ENCODE data around the gene CASZ1. TPM values are rescaled to one million over a fixed set of nuclear protein-coding genes. Genes with fewer than 3 reads are reported as not detected.

The CASZ1 gene
- total RNA-seq, 1 experiment from 2014 or later: 11.7 TPM

DNA sequence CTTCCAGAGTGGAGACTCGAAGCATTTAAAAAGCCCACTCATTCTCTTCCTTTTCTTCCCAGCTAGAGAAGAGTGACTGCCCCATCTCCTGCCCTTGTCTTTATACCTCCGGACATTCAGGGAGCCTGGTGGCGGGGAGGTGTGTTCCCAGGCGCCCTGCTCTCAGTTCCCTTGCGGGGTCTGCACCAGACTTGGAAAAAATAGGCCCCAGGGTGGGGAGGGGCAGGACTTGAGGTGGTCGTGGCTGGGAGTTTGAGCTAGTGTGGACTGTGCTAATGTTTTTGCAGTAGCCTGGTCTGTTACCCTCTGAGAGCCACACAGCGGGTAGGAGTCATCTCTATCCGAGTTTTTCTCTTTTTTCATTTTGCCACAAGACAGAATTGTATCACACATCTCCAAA is 182.6 kb downstream of the CASZ1 start:
- Mint-ChIP-seq H3K27ac (peak overlapping the region; percentile 15; the same call in 1 of the 2 replicates), H3K9me3 (no peaks in the 10 kb centered on the region), H3K27me3 (ENCODE audit: low read depth) (no peaks in the 10 kb centered on the region), H3K4me1 (peaks cover 16% of the 10 kb centered on the region), H3K36me3 (no peaks in the 10 kb centered on the region), H3K4me3 (no peak overlapping the region)
- CTCF ChIA-PET: no interaction called here
- DNase-seq (ENCODE audit: low spot score): no peak
- no peak for TF ChIP-seq ZNF416 (CRISPR knock-in tag; IDR thresholded peaks at IDR 0.05)
- TF ChIP-seq, protein P1, sequence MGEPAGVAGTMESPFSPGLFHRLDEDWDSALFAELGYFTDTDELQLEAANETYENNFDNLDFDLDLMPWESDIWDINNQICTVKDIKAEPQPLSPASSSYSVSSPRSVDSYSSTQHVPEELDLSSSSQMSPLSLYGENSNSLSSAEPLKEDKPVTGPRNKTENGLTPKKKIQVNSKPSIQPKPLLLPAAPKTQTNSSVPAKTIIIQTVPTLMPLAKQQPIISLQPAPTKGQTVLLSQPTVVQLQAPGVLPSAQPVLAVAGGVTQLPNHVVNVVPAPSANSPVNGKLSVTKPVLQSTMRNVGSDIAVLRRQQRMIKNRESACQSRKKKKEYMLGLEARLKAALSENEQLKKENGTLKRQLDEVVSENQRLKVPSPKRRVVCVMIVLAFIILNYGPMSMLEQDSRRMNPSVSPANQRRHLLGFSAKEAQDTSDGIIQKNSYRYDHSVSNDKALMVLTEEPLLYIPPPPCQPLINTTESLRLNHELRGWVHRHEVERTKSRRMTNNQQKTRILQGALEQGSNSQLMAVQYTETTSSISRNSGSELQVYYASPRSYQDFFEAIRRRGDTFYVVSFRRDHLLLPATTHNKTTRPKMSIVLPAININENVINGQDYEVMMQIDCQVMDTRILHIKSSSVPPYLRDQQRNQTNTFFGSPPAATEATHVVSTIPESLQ (CRISPR knock-in tag; IDR thresholded peaks at IDR 0.05): no peak
- TF ChIP-seq, protein P2, sequence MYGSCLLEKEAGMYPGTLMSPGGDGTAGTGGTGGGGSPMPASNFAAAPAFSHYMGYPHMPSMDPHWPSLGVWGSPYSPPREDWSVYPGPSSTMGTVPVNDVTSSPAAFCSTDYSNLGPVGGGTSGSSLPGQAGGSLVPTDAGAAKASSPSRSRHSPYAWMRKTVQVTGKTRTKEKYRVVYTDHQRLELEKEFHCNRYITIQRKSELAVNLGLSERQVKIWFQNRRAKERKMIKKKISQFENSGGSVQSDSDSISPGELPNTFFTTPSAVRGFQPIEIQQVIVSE (CRISPR knock-in tag; IDR thresholded peaks at IDR 0.05; ENCODE audit: borderline replicate concordance): no peak
- TF ChIP-seq, protein P3, sequence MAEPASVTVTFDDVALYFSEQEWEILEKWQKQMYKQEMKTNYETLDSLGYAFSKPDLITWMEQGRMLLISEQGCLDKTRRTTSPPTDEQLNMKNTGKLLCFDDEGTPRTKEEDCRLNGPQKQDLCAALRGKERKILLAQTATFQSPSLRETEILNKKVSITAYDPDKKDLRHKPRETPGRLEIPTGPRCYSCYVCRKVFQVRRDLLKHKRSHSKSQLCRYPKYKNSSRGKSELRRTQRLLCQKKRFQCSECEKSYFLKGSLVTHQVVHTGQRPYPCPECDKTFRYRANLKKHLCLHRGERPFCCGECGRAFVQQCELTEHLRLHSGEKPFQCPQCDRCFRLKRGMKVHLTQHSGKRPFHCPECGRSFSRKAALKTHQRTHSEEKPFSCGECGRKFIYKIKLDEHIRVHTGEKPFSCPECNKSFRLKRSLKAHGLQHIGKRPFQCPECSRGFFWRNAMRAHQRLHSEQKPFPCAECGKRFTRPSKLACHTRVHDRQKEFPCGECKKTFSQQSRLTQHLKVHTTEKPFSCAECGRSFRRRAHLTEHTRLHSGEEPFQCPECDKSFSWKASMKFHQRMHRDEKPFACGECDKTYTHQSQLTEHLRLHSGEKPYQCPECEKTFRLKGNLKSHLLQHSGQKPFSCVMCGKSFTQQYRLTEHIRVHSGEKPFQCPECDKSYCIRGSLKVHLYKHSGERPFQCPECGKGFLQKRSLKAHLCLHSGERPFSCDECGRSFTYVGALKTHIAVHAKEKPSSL (CRISPR knock-in tag; conservative IDR thresholded peaks at IDR 0.05): no peak
- TF ChIP-seq, protein P4, sequence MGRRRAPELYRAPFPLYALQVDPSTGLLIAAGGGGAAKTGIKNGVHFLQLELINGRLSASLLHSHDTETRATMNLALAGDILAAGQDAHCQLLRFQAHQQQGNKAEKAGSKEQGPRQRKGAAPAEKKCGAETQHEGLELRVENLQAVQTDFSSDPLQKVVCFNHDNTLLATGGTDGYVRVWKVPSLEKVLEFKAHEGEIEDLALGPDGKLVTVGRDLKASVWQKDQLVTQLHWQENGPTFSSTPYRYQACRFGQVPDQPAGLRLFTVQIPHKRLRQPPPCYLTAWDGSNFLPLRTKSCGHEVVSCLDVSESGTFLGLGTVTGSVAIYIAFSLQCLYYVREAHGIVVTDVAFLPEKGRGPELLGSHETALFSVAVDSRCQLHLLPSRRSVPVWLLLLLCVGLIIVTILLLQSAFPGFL (CRISPR knock-in tag; IDR thresholded peaks at IDR 0.05; ENCODE audit: borderline replicate concordance): no peak
- POLR2A ChIA-PET: interaction anchor here (1.0 kb wide), 1 partner anchor 17 kb away, joined by 3 read pairs; no protein-coding TSS in a partner anchor
- ATAC-seq: no peak

DNA sequence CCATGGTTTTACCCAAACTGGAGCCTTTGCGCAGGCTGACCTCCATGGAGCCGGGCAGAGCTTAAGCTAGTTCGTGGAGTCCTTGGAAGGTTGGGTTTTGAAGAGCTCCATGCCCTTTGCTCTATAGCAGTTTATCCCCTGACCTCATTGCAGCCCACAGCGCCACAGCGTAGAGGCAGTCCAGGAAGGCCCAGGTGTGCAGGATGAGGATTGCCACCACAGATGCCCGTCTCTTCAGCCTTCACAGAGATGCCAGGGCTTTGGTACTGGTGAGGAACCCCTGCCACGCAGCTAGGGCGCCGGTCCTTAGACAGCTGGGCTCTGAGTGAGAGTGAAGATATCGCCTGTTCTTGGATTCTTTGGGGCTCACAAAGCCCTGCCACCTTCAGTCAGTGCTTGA is 183.1 kb downstream of the CASZ1 start:
- no peak for DNase-seq (ENCODE audit: low spot score)
- Mint-ChIP-seq H3K27me3 (ENCODE audit: low read depth) (no peaks in the 10 kb centered on the region), H3K9me3 (no peaks in the 10 kb centered on the region), H3K4me1 (peaks cover 16% of the 10 kb centered on the region), H3K27ac (0 out of 2 replicates have a peak overlapping the region, but pooled peaks have one; percentile 15), H3K36me3 (no peaks in the 10 kb centered on the region), H3K4me3 (no peak overlapping the region)
- no peak for ATAC-seq
- CTCF ChIA-PET: no interaction called here
- no peak for TF ChIP-seq ZNF317 (CRISPR knock-in tag; IDR thresholded peaks at IDR 0.05; ENCODE audit: borderline replicate concordance, low read depth)
- no peak for TF ChIP-seq EMX1 (CRISPR knock-in tag; IDR thresholded peaks at IDR 0.05)
- no peak for TF ChIP-seq GRHL2 (CRISPR knock-in tag; IDR thresholded peaks at IDR 0.05; ENCODE audit: insufficient replicate concordance, severe bottlenecking)
- no peak for TF ChIP-seq RELA (CRISPR knock-in tag; IDR thresholded peaks at IDR 0.05; ENCODE audit: borderline replicate concordance)
- TF ChIP-seq, protein P5, sequence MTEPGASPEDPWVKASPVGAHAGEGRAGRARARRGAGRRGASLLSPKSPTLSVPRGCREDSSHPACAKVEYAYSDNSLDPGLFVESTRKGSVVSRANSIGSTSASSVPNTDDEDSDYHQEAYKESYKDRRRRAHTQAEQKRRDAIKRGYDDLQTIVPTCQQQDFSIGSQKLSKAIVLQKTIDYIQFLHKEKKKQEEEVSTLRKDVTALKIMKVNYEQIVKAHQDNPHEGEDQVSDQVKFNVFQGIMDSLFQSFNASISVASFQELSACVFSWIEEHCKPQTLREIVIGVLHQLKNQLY (CRISPR knock-in tag; IDR thresholded peaks at IDR 0.05): no peak
- no peak for TF ChIP-seq ZNF671 (CRISPR knock-in tag; IDR thresholded peaks at IDR 0.05)
- no peak for TF ChIP-seq CBFB (CRISPR knock-in tag; IDR thresholded peaks at IDR 0.05; ENCODE audit: low read depth)
- TF ChIP-seq, protein P6, sequence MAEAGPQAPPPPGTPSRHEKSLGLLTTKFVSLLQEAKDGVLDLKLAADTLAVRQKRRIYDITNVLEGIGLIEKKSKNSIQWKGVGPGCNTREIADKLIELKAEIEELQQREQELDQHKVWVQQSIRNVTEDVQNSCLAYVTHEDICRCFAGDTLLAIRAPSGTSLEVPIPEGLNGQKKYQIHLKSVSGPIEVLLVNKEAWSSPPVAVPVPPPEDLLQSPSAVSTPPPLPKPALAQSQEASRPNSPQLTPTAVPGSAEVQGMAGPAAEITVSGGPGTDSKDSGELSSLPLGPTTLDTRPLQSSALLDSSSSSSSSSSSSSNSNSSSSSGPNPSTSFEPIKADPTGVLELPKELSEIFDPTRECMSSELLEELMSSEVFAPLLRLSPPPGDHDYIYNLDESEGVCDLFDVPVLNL (CRISPR knock-in tag; IDR thresholded peaks at IDR 0.05; ENCODE audit: borderline replicate concordance, low read depth): no peak
- TF ChIP-seq, protein P7, sequence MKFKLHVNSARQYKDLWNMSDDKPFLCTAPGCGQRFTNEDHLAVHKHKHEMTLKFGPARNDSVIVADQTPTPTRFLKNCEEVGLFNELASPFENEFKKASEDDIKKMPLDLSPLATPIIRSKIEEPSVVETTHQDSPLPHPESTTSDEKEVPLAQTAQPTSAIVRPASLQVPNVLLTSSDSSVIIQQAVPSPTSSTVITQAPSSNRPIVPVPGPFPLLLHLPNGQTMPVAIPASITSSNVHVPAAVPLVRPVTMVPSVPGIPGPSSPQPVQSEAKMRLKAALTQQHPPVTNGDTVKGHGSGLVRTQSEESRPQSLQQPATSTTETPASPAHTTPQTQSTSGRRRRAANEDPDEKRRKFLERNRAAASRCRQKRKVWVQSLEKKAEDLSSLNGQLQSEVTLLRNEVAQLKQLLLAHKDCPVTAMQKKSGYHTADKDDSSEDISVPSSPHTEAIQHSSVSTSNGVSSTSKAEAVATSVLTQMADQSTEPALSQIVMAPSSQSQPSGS (CRISPR knock-in tag; IDR thresholded peaks at IDR 0.05; ENCODE audit: borderline replicate concordance, low read depth): no peak
- POLR2A ChIA-PET: interaction anchor here (1.0 kb wide), 1 partner anchor 16 kb away, joined by 3 read pairs; no protein-coding TSS in a partner anchor

Data from WTC11 (cell line).